AG08395 (cell line): ENCODE measurements around the gene LDB3.

Experiments used
- DNase-seq: peaks from one replicate; pipeline ENCODE4 v3.0.0; 2012; ENCODE audit warnings: mixed read lengths, low spot score

Gene LDB3

GRCh38 chr10:86686972-86687371, 18.7 kb downstream of the LDB3 start:
- DNase-seq: no peak

- peak; percentile 75 for DNase-seq
Measured at GRCh38 chr10:86687750-86688149, 19.4 kb downstream of the LDB3 start.

DNA sequence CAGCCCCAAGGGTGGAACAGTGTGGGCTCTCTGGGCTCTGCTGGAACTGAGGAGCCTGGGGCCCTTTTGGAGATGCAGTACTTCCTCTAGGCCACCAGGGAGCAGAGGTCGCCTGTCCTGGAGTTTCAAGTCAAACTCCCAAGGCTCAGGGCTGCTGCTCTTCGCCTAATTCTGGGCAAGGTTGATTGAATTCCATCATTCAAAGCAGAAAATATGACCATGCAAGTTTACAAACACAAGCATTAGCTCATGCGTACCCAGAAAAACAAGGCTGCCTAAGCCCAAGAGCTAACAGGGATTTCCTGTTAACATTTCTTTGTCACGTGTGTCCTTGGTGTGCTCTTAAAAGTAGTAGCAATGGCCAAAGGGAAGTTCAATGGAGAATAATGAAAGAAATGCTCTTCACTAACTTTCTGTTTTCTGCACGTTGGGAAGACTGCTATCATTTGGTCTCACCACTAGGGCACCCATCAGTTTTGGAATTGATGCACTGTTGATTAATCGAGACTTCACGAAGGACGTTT, 20.1 kb downstream of the LDB3 start:
- DNase-seq: peak; percentile 80

DNA sequence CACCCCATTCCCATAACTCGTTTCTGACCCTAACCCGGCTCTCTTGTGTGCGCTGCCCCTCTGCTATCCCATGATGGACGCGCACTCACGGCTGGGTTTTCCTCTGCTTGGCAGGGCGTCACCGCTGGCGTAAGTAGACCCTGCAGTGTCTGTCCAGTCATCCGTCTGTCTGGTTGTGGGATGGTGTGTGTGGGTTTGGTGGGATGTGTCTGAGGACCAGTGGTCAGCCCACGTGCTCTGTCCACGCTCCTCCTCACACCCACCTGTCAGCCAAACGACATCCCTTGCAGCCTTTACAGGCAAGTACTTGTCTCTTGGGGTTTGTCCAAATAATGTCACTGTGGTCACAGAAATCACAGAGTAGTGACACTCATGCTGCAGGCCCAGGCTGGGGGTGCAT, 20.8 kb downstream of the LDB3 start:
- DNase-seq: no peak

- DNase-seq: no peak
Measured at GRCh38 chr10:86690231-86690630, 21.9 kb downstream of the LDB3 start.

DNA sequence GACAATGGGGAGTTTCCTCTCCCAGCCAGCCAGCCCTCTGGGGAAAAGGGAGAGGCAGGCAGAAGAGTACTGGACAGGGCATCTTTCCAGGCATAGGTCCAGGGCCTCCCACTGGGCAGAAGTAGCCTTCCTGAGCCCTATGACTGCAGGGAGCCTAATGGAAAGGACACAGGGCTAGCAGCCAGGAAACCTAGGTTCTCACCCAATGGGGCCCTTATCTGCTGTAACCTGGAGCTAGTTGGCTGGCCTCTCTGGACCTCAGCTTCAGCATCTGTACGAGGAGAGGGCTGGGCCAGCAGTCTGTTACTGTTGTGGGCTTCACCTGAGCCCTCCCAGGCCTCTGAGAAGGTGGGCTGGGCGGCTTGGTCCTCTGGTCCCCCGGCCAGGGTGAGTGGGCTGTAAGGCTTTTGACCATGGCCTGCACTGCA, 22.4 kb downstream of the LDB3 start:
- no peak for DNase-seq

DNA sequence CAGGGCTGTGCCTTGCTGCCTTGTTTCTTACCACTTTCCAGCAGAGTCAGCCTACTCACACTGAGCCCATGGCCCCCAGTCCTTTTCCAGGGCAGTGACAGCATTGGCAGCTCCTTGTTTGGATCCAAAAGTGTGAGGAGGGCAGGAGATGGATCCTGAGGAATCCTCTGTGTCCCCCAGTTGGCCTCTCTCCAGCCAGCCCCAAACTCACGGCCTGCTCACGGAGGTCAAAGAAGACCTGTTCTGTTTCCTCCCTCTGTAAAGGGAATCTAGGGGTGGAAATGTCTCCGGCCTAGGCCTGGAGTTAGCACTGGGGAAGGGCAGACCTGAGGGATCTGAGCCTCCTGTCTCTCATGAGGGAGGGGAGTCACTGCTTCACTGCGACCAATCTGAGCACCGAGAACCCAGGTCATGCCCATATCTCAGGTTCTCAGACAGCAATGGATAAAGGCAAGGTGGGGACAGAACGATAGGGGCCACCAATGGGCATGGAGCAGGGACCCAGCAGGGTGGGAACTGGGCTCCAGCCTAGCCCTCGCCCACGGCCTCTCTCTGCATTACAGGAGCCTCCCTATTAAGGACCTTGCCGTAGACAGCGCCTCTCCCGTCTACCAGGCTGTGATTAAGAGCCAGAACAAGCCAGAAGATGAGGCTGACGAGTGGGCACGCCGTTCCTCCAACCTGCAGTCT, 23.2 kb downstream of the LDB3 start:
- DNase-seq: no peak

DNA sequence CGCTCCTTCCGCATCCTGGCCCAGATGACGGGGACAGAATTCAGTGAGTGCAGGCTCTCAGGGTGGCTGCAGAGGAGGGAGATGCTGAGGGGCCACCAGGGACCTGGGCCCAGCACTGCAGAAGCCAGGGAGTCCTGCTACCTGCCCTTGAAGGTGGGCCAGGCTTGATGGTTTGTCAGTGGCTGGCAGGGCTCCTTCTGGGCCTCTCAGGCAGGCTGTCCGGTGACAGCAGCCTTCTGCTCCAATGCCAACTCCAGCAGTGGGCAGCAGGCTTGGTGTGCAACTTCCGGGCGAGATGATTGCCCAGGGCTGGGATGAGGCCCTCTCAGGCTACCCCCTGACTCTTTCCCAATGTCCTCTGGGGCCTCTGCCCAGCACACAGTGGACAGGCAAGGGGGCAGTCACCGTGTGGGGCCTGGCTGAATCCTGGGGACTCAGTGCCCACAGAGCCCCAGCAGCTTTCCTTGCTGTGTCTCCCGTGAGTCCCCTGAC, 23.8 kb downstream of the LDB3 start:
- DNase-seq: no peak

DNA sequence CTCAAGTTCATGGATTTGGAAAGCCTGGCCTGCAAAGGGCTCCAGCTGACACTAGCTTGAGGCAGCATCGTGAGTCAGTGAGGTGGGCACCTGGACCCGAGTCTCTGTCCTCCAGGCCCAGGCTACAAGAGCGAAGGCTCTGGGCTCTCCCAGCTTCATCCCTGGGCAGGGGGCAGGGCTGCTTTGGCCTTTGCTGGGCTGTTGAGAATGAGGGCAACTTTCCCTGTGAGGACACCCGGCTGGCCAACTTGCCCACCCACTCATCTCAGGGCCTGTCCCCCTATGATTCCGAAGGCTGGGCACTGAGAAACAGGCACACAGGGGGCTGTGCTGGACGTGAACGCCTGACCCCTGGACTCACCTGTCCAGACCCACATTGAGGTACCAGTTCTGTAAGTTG, 24.4 kb downstream of the LDB3 start:
- no peak for DNase-seq

GRCh38 chr10:86693275-86693674, 25.0 kb downstream of the LDB3 start:
- DNase-seq: no peak

GRCh38 chr10:86693721-86694369, 25.5 kb downstream of the LDB3 start:
- DNase-seq: peak; percentile 79

DNA sequence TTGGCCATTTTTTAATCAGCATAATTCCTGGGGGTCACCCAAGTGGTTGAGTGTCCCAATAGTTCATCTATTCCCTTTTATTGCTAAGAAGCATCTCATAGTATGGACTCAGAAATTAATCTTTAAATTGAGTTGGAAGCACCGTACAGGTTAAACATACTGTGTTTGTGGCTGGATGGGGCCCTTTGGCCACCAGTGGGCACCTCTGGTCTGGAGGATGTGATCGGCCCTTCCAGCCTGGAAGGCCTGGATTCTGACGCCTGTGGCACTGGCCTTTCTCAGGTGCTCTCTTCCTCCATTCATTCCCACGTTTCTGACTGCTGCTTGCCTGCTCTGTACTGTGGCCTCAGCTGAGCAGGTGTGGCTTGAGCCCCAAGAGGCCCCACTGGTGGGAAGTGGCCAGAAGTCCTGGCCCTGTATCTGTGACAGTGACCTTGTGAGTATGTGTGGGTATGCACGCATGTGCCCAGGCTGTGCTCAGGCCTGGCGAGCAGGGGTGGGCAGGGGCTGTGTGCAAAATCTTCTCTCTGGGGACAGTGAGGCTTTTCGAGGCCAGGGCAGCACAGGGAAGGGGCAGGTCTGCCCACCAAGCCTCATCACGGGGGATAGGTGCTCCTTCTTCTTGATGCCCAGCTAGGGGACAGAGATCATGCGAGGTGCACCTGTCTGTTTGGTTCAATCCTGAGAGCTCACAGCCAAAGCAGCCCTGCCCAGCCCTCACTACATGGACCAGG, 30.1 kb downstream of the LDB3 start:
- DNase-seq: no peak

DNA sequence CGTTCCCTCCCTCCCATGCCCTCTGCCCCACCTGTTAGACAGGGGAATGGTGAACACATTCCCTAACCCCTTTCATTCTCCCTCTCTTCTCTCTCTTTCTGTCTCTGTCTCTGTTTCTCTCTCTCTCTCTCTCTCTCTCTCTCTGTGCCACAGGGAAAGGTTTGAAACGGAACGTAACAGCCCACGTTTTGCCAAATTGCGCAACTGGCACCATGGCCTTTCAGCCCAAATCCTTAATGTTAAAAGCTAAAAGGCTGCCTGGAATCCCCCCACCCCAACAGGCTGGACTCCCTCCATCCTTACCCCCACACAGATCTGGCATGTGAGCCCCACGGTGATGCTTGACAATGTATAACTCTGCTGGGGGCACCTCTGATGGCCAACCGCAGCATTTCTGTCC, 30.8 kb downstream of the LDB3 start:
- no peak for DNase-seq

- no peak for DNase-seq
Measured at GRCh38 chr10:86699541-86699940, 31.2 kb downstream of the LDB3 start.

DNA sequence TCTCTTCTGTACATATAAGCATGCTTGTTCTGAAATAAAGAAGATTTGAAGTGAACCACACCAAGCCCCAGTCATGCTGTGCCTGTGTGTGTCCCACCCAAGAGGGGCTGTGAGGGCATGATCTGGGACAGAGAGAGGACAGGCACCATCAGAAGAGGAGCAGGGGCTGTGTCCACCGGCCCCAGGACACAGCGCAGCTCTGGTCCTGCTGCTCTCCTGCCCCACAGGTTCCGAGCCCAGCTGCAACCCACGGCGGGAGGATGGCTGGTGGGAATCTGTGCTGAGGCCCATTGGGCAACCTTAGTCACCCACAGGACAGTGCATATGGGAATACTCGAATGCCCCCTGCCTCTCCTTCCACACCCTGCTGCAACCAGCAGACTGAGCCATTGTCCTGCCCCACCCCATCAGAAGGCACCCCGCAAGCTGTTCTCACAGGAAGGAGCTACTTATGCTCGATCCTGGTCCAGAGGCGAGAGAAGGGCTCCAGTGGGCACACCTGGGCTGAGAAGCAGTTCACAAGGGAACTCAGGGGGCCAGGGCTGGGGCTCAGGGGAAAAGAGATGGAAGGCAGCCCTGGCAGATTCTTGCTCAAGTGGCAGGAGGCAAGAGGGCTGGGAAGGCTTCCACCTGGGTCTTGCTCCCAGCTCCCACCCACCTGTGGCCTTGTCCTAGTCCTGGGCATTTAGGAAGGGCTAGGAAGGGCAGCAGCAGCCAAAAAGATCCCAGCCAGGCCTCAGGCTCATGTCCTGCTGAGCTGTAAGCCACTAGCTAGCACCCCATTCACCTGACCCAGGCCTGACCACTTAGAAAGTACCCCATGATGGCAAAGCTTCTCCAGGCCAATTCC, 31.9 kb downstream of the LDB3 start:
- DNase-seq: no peak

DNA sequence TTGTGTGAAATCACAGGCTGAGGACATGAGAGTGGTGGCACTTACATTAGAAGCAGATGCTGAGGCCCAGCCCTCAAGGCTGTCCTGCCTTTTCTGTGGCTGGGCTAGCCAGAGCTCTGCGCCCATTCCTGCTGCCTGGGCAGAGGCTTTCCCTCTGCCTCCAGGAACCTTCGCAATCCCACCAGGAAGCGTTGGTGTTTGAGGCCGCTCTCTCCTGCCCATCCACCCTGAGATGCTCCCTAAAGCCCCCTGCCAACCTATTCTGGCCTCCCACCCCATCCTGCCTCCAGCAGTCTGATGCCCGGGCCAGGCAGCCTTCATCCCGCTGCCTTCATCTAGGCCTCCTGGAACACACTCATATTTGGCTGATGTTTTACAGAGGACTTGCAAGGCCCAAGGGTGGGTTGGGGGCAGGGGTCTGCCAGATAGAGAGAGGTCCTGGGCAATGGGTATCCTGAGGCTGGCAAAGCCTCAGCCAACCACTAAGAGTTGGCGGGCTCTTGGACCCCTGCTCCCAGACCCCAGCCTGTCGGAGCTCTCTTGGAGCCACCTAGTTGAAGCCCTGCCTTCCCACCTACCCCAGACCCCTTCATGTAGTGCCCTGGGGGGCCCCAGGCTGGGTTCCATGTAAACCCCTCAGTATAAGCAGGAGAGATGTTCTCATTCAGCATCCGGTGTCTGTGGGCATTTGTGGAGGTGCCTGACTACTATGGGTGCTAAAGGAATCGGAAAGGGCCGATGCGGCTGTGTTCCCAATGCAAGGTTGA, 32.7 kb downstream of the LDB3 start:
- no peak for DNase-seq

- DNase-seq: no peak
Measured at GRCh38 chr10:86703176-86703575, 34.9 kb downstream of the LDB3 start.

GRCh38 chr10:86705139-86705538, 36.8 kb downstream of the LDB3 start:
- DNase-seq: no peak

DNA sequence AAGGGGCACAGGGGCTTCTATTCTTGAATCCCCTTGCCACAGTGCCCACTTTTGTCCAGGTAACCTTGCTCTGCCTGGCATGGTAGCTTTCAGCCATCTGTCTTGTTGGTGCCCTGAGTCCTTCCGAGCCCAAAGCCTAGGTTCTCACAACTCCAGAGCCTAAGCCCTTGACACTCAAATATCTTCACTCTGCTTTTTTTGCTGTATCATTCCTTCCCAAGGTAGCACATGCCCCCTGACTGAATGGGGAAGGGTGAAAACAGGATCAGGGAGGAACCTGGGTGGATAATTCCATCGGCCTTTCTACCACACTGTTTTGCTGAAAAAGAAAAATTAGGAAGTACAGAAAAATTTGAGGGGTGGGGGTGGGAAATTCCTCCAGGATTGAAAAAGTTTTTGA, 37.6 kb downstream of the LDB3 start:
- DNase-seq: no peak

- no peak for DNase-seq
Measured at GRCh38 chr10:86706401-86706841, 38.1 kb downstream of the LDB3 start.

- no peak for DNase-seq
Measured at GRCh38 chr10:86706977-86707376, 38.7 kb downstream of the LDB3 start.
